ENCODE data around the gene PIM1. TPM values are rescaled to one million over a fixed set of nuclear protein-coding genes. Genes with fewer than 3 reads are reported as not detected.
"Not testable (repeated sequence)": the region's sequence is repeated elsewhere in the genome, so short reads cannot be mapped to it uniquely, and the experiment has no call there.

Gene PIM1
- total and polyA plus RNA-seq, 9 of the 15 experiments (the other 6 are each of a cell fraction or from before 2014, with no cell fraction given): 19.0 to 789 (median 212) TPM

DNA sequence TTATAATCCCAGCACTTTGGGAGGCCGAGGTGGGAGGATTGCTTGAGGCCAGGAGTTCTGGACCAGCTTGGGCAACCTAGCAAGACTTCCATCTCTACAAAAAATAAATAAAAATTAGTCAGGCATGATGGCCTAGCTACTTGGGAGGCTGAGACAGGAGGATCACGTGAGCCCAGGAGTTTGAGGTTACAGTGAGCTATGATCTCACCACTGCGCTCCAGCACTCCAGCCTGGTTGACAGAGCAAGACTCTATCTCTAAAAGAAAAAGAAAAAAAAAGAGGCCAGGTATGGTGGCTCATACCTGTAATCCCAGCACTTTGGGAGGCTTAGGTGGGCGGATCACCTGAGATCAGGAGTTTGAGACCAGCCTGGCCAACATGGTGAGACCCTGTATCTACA, 10.7 kb downstream of the PIM1 start:
- H2AFZ ChIP-seq (ENCODE audit: low read depth, low read length); POLR2A ChIA-PET; H3K4me3 ChIP-seq; H3K9me1 ChIP-seq (ENCODE audit: control insufficient read depth, insufficient read depth, low read length); H4K20me1 ChIP-seq (replicated peaks; ENCODE audit: control insufficient read depth, insufficient read depth, low read length); ATAC-seq; H3K4me2 ChIP-seq (ENCODE audit: insufficient read depth, low read length); H3K27me3 ChIP-seq (ENCODE audit: control insufficient read depth in 2 of 2, insufficient read depth in 2 of 2, low read length in 2 of 2); in situ Hi-C loops (cut with MboI); CTCF ChIA-PET (ENCODE audit: low intra/inter-chr PET ratio); BruUV-seq (replicated peaks); FAIRE-seq; H3K9me3 ChIP-seq (replicated peaks; ENCODE audit: control insufficient read depth, insufficient read depth, low read depth, low read length); TF ChIP-seq JUND (tag; IDR thresholded peaks at IDR 0.05; ENCODE audit: borderline replicate concordance, low read depth, low read length): not testable (repeated sequence)
- WGBS (ENCODE audit: insufficient coverage, low coverage, missing lambda C conversion rate): 68% methylated on average over 4 of the region's 4 CpGs
- peaks cover 16% of the 10 kb centered on the region for H3K36me3 ChIP-seq (ENCODE audit: control insufficient read depth, insufficient read depth, low read length)
- intact Hi-C loops (cut with micrococcal nuclease): loop anchor here (5.0 kb wide), 1 partner anchor 293 kb away; the partner anchor contains the start of gene C6orf89
- H3K9ac ChIP-seq (ENCODE audit: insufficient read depth in 1 of 2, low read depth in 2 of 2, low read length in 2 of 2): peak overlapping the region; percentile 31 to 56; a peak in 2 of 4 replicates
- H3K79me2 ChIP-seq (ENCODE audit: control insufficient read depth, insufficient read depth, low read length): peaks cover 27% of the 10 kb centered on the region
- DNase-seq (ENCODE audit: extremely low read depth in 1 of 4, low spot score in 3 of 4): peak in 1 of 4 experiments; percentile 64
- H3K27ac ChIP-seq (ENCODE audit: extremely low read depth, low read depth, low read length): peak overlapping the region; percentile 97
- peaks cover 57 to 66% of the 10 kb centered on the region in 2 experiments for H3K4me1 ChIP-seq (replicated peaks in 1 of 2; ENCODE audit: control insufficient read depth in 2 of 2, insufficient read depth in 2 of 2, low read length in 2 of 2)
- TF ChIP-seq ARNT (IDR thresholded peaks at IDR 0.05) (0 out of 4 replicates have a peak, but pooled peaks of 1 of the 2 experiments have one; percentile 31), HDGF (IDR thresholded peaks at IDR 0.05) (0 out of 2 replicates have a peak, but pooled peaks have one; percentile 18), L3MBTL2 (IDR thresholded peaks at IDR 0.05) (peak; percentile 36), RCOR1 (IDR thresholded peaks at IDR 0.05; ENCODE audit: borderline replicate concordance in 1 of 2, low read depth in 2 of 2, low read length in 2 of 2) (peak in 1 of 2 experiments; percentile 11; a peak in 1 of 4 replicates), RAD51 (IDR thresholded peaks at IDR 0.05; ENCODE audit: borderline replicate concordance, low read depth) (peak; percentile 64), EGR1 (conservative IDR thresholded peaks at IDR 0.05) (0 out of 2 replicates have a peak, but pooled peaks have one; percentile 6), MLLT1 (IDR thresholded peaks at IDR 0.05) (peak in 1 of 2 experiments; percentile 47; a peak in 1 of 4 replicates), TCF3 (CRISPR knock-in tag; IDR thresholded peaks at IDR 0.05) (0 out of 2 replicates have a peak, but pooled peaks have one; percentile 6), ZEB2 (IDR thresholded peaks at IDR 0.05) (peak; percentile 68), BHLHE40 (IDR thresholded peaks at IDR 0.05; ENCODE audit: low read length) (peak; percentile 82), LARP7 (IDR thresholded peaks at IDR 0.05) (0 out of 2 replicates have a peak, but pooled peaks have one; percentile 18), JUND (IDR thresholded peaks at IDR 0.05; ENCODE audit: borderline replicate concordance, low read depth, low read length) (peak; percentile 56)
- TF ChIP-seq, protein P1, sequence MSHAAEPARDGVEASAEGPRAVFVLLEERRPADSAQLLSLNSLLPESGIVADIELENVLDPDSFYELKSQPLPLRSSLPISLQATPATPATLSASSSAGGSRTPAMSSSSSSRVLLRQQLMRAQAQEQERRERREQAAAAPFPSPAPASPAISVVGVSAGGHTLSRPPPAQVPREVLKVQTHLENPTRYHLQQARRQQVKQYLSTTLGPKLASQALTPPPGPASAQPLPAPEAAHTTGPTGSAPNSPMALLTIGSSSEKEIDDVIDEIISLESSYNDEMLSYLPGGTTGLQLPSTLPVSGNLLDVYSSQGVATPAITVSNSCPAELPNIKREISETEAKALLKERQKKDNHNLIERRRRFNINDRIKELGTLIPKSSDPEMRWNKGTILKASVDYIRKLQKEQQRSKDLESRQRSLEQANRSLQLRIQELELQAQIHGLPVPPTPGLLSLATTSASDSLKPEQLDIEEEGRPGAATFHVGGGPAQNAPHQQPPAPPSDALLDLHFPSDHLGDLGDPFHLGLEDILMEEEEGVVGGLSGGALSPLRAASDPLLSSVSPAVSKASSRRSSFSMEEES (CRISPR knock-in tag; IDR thresholded peaks at IDR 0.05): peak; percentile 86
- TF ChIP-seq, protein P2, sequence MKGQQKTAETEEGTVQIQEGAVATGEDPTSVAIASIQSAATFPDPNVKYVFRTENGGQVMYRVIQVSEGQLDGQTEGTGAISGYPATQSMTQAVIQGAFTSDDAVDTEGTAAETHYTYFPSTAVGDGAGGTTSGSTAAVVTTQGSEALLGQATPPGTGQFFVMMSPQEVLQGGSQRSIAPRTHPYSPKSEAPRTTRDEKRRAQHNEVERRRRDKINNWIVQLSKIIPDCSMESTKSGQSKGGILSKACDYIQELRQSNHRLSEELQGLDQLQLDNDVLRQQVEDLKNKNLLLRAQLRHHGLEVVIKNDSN (CRISPR knock-in tag; IDR thresholded peaks at IDR 0.05): peak; percentile 85
- TF ChIP-seq, protein P3, sequence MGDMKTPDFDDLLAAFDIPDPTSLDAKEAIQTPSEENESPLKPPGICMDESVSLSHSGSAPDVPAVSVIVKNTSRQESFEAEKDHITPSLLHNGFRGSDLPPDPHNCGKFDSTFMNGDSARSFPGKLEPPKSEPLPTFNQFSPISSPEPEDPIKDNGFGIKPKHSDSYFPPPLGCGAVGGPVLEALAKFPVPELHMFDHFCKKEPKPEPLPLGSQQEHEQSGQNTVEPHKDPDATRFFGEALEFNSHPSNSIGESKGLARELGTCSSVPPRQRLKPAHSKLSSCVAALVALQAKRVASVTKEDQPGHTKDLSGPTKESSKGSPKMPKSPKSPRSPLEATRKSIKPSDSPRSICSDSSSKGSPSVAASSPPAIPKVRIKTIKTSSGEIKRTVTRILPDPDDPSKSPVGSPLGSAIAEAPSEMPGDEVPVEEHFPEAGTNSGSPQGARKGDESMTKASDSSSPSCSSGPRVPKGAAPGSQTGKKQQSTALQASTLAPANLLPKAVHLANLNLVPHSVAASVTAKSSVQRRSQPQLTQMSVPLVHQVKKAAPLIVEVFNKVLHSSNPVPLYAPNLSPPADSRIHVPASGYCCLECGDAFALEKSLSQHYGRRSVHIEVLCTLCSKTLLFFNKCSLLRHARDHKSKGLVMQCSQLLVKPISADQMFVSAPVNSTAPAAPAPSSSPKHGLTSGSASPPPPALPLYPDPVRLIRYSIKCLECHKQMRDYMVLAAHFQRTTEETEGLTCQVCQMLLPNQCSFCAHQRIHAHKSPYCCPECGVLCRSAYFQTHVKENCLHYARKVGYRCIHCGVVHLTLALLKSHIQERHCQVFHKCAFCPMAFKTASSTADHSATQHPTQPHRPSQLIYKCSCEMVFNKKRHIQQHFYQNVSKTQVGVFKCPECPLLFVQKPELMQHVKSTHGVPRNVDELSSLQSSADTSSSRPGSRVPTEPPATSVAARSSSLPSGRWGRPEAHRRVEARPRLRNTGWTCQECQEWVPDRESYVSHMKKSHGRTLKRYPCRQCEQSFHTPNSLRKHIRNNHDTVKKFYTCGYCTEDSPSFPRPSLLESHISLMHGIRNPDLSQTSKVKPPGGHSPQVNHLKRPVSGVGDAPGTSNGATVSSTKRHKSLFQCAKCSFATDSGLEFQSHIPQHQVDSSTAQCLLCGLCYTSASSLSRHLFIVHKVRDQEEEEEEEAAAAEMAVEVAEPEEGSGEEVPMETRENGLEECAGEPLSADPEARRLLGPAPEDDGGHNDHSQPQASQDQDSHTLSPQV (IDR thresholded peaks at IDR 0.05): peak; percentile 39; the same call in 1 of the 2 replicates
